ENCODE measurements around the gene PDE7B. TPM values are rescaled to one million over a fixed set of nuclear protein-coding genes. Genes with fewer than 3 reads are reported as not detected.

Gene PDE7B
- total and polyA plus RNA-seq, 2 of the 8 experiments (the other 6 are each of a cell fraction or from before 2014, with no cell fraction given) = not detected

DNA sequence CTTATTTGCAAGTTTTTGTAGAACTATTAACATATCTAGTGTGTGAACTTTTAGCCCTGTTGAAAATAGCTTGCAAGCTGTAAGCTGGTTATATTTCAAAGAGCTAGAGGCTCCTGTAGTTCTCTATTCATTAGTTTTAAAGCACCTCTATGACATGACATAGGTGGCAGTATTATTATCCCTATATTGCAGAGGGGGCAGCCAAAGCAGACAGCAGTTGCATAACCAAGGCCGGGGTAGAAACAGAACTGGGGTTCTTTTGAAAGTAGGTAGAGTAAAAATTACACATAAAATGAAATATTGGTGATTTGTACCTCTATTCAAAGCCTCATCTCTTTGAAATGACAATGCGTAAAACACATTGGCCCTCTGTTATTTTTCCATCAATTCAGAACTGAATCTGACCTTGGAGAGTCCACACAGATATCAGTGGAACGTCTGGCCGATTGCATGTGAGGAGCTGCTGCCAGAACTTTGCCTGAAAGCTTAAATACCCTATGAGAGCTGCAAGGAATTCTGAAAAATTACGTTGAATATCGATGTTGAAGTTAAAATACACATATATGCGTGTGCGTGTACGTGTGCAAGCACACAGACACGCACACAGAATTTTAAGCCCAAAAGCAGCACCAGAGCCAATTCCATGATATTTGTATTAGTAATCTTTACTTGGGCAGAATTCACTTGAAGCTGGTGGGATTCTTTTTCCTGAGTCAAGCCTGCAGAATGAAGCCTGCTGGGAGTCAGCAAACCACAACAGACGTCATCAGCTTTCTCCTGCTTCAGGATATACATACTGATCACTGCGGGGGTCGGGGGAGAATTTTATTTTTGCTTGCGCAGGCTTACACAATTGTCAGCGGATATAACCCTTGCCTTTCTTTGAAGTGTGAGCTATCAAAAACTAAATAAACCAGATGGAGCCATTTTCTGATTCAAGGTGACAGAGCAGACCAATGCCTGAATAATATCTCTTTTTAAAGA, 163.2 kb downstream of the PDE7B start (continued):
- TF ChIP-seq RNF2 (IDR thresholded peaks at IDR 0.05; ENCODE audit: borderline replicate concordance, low read depth, low read length, missing control alignments, poor library complexity, severe bottlenecking) = no peak
- TF ChIP-seq CBX8 (IDR thresholded peaks at IDR 0.05; ENCODE audit: borderline replicate concordance, low read depth, low read length) = no peak
- TF ChIP-seq, protein P1, sequence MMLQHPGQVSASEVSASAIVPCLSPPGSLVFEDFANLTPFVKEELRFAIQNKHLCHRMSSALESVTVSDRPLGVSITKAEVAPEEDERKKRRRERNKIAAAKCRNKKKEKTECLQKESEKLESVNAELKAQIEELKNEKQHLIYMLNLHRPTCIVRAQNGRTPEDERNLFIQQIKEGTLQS (IDR thresholded peaks at IDR 0.05; ENCODE audit: insufficient read depth, low read depth, low read length) = no peak

Measured in H1 (cell line).